NCI-H2081 treated with DMSO at 0.1 percent for 48 hours (cell line): ENCODE results near the gene SHC3.
A peak's percentile ranks its signal among the peaks of the same experiment; 100 is the strongest.

Source experiments
- DNase-seq: peaks from one replicate; lab custom pipeline; 2025; lab: John Stamatoyannopoulos, UW

Gene SHC3

DNA sequence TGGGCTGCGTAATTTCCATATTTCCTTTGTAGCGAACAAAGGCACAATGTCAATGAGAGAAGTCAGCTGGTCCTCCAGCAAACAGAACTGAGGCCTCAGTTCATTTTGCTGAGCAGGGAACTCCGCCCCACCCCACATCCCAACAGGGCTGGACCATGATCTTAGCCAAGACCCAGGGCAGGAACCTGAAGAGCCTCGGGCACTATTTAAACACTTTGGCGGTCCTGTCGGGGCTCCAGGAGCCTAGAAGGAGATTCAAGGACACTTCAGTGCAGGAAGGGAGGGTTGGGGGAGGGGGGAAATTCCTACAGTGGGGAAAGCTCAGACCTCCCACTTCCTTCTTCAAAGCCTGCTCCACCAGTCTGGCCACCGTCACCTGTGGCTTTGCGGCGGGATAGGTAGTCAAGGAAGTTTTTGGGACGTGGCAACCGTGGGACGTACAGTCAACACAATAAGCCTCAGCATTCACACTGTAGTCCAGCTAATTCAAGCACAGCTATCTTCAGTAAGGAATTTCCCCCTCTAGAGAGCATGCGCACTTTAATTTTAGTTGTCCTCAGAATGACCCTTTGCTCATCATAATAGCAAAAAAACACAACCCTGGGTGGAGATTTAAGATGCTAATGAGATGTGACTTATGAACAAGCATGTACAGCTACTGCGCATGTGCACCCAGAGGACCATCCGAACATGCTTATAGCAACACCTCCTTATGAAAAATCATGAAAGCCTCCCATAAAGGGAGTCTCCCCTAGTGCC is 156.4 kb downstream of the SHC3 start:
- no peak for DNase-seq

DNA sequence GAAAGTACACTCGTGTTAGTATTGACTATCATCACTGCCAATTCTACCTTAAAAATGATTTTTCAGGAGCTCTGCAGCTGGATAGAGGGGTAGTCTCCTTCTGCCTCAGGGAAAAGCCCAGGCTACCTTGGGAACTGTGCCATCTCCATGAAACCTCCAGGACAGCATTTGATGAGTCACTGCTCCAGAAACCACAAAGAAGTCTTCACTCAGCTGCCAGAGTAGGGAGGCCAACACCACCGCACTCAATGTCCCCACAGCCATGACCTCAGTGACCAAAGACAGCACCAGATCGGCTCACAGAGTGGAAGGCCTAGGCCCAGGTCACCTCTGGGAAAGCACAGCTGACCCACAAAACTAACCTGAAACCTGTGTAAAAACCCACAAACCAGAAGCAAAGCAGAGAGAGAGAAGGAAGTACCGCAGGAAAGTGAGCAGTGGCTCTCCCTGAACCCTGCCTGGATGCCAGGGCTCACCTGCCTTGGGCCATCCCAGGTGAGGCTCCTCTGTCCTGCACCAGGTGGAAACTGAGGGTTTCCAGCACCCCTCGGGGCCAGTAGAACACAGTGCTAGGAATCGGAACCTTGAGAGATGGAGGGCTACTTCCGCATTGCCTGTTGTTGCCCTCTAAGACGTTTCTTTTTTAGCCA is 157.3 kb downstream of the SHC3 start:
- no peak for DNase-seq

GRCh38 chr9:89020754-89021153 is 157.9 kb downstream of the SHC3 start:
- DNase-seq: no peak

- DNase-seq: no peak
These were observed 163.3 kb downstream of the SHC3 start for GRCh38 chr9:89015336-89015735.

GRCh38 chr9:89014153-89014552 is 164.5 kb downstream of the SHC3 start:
- DNase-seq: no peak

- no peak for DNase-seq
These were observed 165.0 kb downstream of the SHC3 start for GRCh38 chr9:89013660-89014059.

DNA sequence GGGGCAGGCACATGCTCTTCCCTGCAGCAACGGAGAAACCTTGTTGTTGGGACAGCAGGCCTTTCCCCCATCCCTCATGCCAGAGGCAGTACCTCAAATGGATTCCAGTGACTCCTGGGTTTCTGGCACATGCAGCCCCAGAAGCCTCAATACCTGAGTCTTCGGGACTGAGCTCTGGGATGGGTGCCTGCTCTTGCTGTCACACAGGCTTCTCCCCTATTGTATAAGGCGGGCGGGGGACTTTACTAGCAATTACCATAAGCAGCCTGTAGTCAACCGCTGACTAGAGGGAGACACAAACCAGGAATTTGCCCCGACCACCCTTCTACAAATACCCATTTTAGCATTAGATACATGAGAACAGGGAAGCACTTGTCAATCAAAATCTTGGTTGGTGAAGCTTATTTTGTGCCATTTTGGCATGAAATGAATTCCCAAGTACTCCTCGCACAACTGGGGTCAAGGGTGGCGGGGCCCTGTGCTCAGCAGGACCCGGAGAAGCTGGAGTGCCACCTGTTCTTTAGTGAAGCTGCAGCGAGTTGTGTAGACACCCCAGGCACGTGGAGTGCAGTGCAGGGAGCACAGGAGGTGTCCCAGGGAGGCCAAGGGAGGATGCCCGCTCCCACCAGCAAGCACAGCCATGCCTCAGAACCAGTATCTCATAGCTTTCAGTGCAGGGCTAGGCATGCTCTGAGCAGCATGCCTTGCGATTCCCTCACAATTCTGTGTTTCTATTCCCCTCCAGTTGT is 166.2 kb downstream of the SHC3 start:
- no peak for DNase-seq

DNA sequence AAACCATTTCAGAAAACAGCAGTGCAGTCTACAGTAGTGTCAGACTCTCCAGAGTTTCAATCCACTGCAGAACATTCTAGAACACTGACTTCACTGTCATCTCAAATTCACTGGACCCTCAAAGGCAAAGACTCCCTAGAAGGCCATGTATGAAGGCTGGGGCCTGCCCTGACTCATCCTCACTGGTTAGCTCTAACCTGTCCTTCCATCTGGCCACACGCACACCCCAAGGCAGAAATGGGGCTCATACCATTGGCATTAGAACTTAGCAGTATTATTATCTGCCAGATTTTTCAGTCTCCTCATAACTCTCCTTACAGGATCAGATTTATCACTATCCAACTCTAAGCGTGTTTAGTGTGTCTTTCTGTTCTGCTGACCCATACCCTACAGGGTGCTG is 166.9 kb downstream of the SHC3 start:
- DNase-seq: no peak

DNA sequence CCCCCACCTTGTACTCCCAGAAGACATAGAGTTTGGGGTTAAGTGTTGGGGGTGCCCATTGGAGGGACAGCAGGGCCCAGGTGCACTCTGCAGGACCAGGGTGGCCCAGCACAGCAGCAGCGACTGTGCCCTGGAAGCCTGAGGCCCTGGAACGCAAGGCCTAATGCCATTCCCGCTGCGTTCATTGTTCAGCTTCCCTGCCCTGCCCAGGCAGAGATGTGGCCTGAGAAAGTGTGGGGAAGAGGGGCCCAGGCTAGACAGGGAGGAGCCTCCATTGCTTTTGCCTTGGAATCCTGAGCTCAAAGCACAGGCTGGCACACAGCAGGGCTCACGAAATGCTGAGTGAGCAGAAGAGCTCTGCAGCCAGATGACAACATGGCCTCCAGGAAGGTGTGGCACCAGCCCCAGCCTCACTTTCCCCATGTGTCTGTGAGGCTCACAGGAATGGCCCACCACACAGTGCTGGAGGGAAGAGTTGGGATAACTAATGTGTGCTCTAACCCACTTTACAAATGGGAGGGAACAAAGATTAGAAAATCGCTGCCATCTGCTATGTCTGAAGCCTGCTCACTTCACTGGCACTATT is 168.0 kb downstream of the SHC3 start:
- no peak for DNase-seq

- DNase-seq: no peak
These were observed 168.6 kb downstream of the SHC3 start for GRCh38 chr9:89010056-89010455.

- DNase-seq: no peak
These were observed 169.1 kb downstream of the SHC3 start for GRCh38 chr9:89009546-89009840.

GRCh38 chr9:89008744-89009545 is 169.7 kb downstream of the SHC3 start:
- no peak for DNase-seq

GRCh38 chr9:89008055-89008743 is 170.4 kb downstream of the SHC3 start:
- DNase-seq: no peak

DNA sequence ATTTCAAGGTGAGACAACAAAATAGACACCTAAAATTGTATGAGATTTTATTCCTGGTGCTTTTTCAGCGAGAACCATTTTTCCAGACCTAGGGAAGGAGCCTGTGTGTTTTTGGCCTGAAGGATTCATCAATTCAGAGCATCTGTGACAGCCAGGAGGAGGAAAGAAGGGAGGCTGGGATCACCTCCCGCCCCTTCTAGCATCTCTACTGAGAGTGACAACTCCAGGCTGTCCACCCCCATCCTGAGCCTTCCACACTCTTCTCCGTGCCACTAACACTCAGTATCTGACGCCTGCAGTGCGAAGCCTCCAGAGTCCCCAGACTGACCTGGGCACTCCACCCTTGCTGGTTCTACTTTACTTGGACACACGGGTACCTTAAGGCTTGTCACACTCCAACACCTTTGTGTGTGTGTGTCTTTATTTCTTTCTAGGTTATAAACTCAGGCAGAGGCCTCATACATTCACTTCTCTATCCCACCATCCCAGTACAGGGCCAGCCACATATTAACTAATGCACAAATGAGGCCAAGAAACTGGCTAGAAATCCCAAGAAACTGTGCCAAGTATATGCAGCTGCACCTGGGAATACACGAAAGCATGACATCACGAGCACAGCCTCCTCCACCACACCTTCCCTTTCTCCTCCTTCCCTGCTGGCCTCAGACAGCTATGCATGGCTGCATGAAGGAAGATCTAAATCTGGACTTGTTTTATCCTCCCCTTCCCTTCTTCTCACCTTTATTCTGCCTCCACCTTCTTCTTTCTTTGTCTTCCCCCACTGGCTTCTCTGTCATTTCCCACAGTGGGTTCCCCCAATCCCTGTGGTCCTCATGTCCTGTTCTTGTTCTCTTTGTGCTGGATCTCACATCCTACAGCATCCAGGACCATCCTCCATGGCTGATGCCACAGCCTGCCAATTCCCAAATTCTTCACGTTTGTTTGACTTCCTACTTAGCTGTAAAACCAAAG is 171.3 kb downstream of the SHC3 start:
- DNase-seq: no peak

DNA sequence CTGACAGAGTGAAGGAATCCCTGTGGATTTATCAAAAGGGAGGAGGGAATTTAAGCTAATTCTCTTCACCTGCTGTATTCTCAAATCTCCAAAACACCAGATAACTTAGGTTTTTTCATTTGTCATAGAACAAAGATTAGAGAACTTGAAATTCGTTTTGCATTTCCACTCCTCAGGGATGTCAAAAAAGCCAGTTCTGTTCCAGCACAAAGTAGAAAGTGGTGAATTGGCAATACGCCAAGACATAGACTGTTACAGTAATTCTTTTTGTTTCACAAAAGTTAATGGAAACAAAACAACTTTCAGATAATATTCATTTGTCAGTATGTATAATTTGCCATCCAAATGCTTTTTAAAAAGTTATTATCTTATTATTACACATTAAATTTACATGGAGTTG is 172.4 kb downstream of the SHC3 start:
- no peak for DNase-seq

- DNase-seq: no peak
These were observed 173.3 kb downstream of the SHC3 start for GRCh38 chr9:89005323-89005722.

- no peak for DNase-seq
These were observed 175.6 kb downstream of the SHC3 start for GRCh38 chr9:89002987-89003386.

- no peak for DNase-seq
These were observed 176.6 kb downstream of the SHC3 start for GRCh38 chr9:89001917-89002540.

DNA sequence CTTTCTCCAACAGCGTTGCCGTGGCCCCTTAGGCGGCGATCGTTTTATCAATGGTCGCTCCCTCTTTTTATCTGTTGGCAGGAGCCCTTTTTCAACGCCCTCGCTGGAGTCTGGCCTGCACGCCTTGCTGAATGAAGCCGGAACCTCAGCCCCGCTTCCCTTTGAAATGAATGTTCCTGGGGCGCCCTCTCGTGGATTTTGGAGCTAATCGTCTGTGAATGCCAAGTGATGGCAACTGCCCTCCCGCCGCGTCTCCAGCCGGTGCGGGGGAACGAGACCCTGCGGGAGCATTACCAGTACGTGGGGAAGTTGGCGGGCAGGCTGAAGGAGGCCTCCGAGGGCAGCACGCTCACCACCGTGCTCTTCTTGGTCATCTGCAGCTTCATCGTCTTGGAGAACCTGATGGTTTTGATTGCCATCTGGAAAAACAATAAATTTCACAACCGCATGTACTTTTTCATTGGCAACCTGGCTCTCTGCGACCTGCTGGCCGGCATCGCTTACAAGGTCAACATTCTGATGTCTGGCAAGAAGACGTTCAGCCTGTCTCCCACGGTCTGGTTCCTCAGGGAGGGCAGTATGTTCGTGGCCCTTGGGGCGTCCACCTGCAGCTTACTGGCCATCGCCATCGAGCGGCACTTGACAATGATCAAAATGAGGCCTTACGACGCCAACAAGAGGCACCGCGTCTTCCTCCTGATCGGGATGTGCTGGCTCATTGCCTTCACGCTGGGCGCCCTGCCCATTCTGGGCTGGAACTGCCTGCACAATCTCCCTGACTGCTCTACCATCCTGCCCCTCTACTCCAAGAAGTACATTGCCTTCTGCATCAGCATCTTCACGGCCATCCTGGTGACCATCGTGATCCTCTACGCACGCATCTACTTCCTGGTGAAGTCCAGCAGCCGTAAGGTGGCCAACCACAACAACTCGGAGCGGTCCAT is 177.4 kb downstream of the SHC3 start:
- peak; percentile 29 for DNase-seq
